Lower lobe of right lung (tissue), 2 donors: ENCODE data around the gene PLXNB3. TPM values are rescaled to one million over a fixed set of nuclear protein-coding genes. Genes with fewer than 3 reads are reported as not detected.

Experiments used
- ATAC-seq, 2 donors: fragments of 200-7000 bp; cut with Tn5 transposase; one replicate each; pipeline ENCODE4 v1.9.1; 2020 to 2022; ENCODE audit warnings: mild to moderate bottlenecking in 2 of 2, moderate library complexity in 2 of 2
- DNase-seq: peaks from one replicate; pipeline ENCODE4 v3.0.0-alpha.2; 2020
- H3K27ac ChIP-seq: fragments of 200-600 bp; one replicate; pipeline ENCODE4 v1.8.0; 2022
- H3K27me3 ChIP-seq: fragments of 200-600 bp; one replicate; pipeline ENCODE4 v1.8.0; 2022; ENCODE audit warnings: low read depth
- H3K36me3 ChIP-seq: fragments of 200-600 bp; one replicate; pipeline ENCODE4 v1.8.0; 2022; ENCODE audit warnings: mild to moderate bottlenecking
- H3K4me1 ChIP-seq: fragments of 200-600 bp; one replicate; pipeline ENCODE4 v1.8.0; 2022
- H3K4me3 ChIP-seq: fragments of 200-600 bp; one replicate; pipeline ENCODE4 v1.8.0; 2022; ENCODE audit warnings: mild to moderate bottlenecking
- H3K9me3 ChIP-seq: fragments of 200-600 bp; one replicate; pipeline ENCODE4 v1.8.0; 2022
- CTCF ChIP-seq: fragments of 200-600 bp; IDR thresholded peaks from one replicate; pipeline ENCODE4 v1.8.0; 2022; ENCODE audit warnings: antibody characterized with exemption, mild to moderate bottlenecking
- intact Hi-C: fragments of 100-400 bp; cut with DNase I; formaldehyde crosslinking; loops from one replicate; pipeline ENCODE4 v1.11.0; 2022
- total RNA-seq: library from RNA; stranded (reverse); fragmentation: NEBNext Ultra II Directional; extraction: Animal tissue kit (Norgen Biotek cat#: 25700); gene quantifications from one replicate; pipeline ENCODE4 v1.2.1, GENCODE V29; 2021
- donor health status: DM: no; HTN: yes; CAD: no; lungs with severe emphysema.

The PLXNB3 gene
- total RNA-seq, 1 donor from 2014 or later = 4.6 TPM

GRCh38 chrX:153784325-153784967 is 20.4 kb downstream of the PLXNB3 start:
- no peak for DNase-seq
- Histone ChIP-seq H3K27me3 (no peaks in the 10 kb centered on the region), H3K27ac (no peak overlapping the region), H3K36me3 (peaks cover 40% of the 10 kb centered on the region), H3K9me3 (no peaks in the 10 kb centered on the region), H3K4me3 (no peak overlapping the region), H3K4me1 (peaks cover 11% of the 10 kb centered on the region)
- no peak for TF ChIP-seq CTCF
- intact Hi-C loops = no loop called here
- no peak for ATAC-seq

GRCh38 chrX:153786669-153787068 is 22.6 kb downstream of the PLXNB3 start:
- Histone ChIP-seq H3K4me1 (no peaks in the 10 kb centered on the region), H3K9me3 (no peaks in the 10 kb centered on the region), H3K27ac (no peak overlapping the region), H3K27me3 (no peaks in the 10 kb centered on the region), H3K4me3 (no peak overlapping the region), H3K36me3 (peaks cover 46% of the 10 kb centered on the region)
- intact Hi-C loops = no loop called here
- no peak for TF ChIP-seq CTCF
- DNase-seq (no peak), ATAC-seq (no peak)

- intact Hi-C loops = no loop called here
- H3K36me3 ChIP-seq = peaks cover 46% of the 10 kb centered on the region
- DNase-seq = no peak
Measured at GRCh38 chrX:153789654-153790053, 25.6 kb downstream of the PLXNB3 start.

GRCh38 chrX:153791104-153791852 is 27.2 kb downstream of the PLXNB3 start:
- Histone ChIP-seq H3K4me1 (peaks cover 15% of the 10 kb centered on the region), H3K4me3 (no peak overlapping the region), H3K36me3 (peaks cover 33% of the 10 kb centered on the region), H3K9me3 (no peaks in the 10 kb centered on the region), H3K27ac (no peak overlapping the region), H3K27me3 (no peaks in the 10 kb centered on the region)
- DNase-seq (no peak), ATAC-seq (no peak)
- no peak for TF ChIP-seq CTCF
- intact Hi-C loops = no loop called here

More at GRCh38 chrX:153789654-153790053, 25.6 kb downstream of the PLXNB3 start:
- TF ChIP-seq CTCF = no peak
- no peaks in the 10 kb centered on the region for H3K9me3 ChIP-seq
- no peak overlapping the region for H3K27ac ChIP-seq
- peaks cover 7% of the 10 kb centered on the region for H3K4me1 ChIP-seq
- no peaks in the 10 kb centered on the region for H3K27me3 ChIP-seq
- no peak for ATAC-seq
- H3K4me3 ChIP-seq = no peak overlapping the region

GRCh38 chrX:153792368-153792767 is 28.3 kb downstream of the PLXNB3 start:
- DNase-seq (no peak), ATAC-seq (no peak)
- TF ChIP-seq CTCF = no peak
- Histone ChIP-seq H3K4me1 (peaks cover 15% of the 10 kb centered on the region), H3K36me3 (peaks cover 30% of the 10 kb centered on the region), H3K4me3 (no peak overlapping the region), H3K9me3 (no peaks in the 10 kb centered on the region), H3K27me3 (no peaks in the 10 kb centered on the region), H3K27ac (no peak overlapping the region)
- intact Hi-C loops = no loop called here
